Caco-2 (cell line): ENCODE measurements around the gene S100P. TPM values are rescaled to one million over a fixed set of nuclear protein-coding genes. Genes with fewer than 3 reads are reported as not detected.
A peak's percentile ranks its signal among the peaks of the same experiment; 100 is the strongest.

ENCODE experiments used
- BruUV-seq: library from RNA; stranded (reverse); fragments of 400-500 nt; replicated peaks from 2 replicates; lab custom pipeline; 2021; lab: Mats Ljungman, UMichigan
- CTCF ChIA-PET: fragments of 300-600 bp; sonication (Branson Sonifier 250); formaldehyde crosslinking; loops from one replicate; lab custom pipeline; 2022; ENCODE audit warnings: antibody characterized with exemption; lab: Charles Lee
- POLR2A ChIA-PET: fragments of 300-600 bp; sonication (Branson Sonifier 250); formaldehyde crosslinking; loops from one replicate; lab custom pipeline; 2022; ENCODE audit warnings: antibody characterized with exemption; lab: Charles Lee
- DNase-seq, 2 experiments: peaks; one replicate each; pipeline versions ENCODE4 v3.0.0 to v3.0.0-alpha.2; 2020 to 2022
- H3K27me3 ChIP-seq: replicated peaks from 2 replicates; pipeline ENCODE4 v1.6.0; 2011; ENCODE audit warnings: low read length; ENCODE audit not compliant: control insufficient read depth, insufficient read depth
- H3K36me3 ChIP-seq: 2 replicates; pipeline ENCODE4 v1.5.1; 2011; ENCODE audit warnings: low read length; ENCODE audit not compliant: control insufficient read depth, insufficient read depth
- H3K4me1 ChIP-seq: fragments of 250-450 bp; sonication (Bioruptor Pico); 2 replicates; pipeline ENCODE4 v1.5.1; 2020; ENCODE audit warnings: mild to moderate bottlenecking
- H3K4me3 ChIP-seq: 2 replicates; pipeline ENCODE4 v1.5.1; 2011; ENCODE audit warnings: low read depth, mild to moderate bottlenecking, control low read depth, low read length
- H3K9me3 ChIP-seq: fragments of 250-450 bp; sonication (Bioruptor Pico); 2 replicates; pipeline ENCODE4 v1.5.1; 2020; ENCODE audit warnings: mild to moderate bottlenecking, moderate library complexity
- H3K27ac Mint-ChIP-seq: one replicate; pipeline ENCODE4 v1.8.0; 2022; ENCODE audit warnings: mixed read lengths; ENCODE audit not compliant: unreplicated experiment
- H3K27me3 Mint-ChIP-seq: one replicate; pipeline ENCODE4 v1.8.0; 2022; ENCODE audit warnings: mixed read lengths; ENCODE audit not compliant: insufficient read depth, unreplicated experiment
- H3K36me3 Mint-ChIP-seq: one replicate; pipeline ENCODE4 v1.8.0; 2022; ENCODE audit warnings: mild to moderate bottlenecking, mixed read lengths; ENCODE audit not compliant: insufficient read depth, unreplicated experiment
- H3K4me1 Mint-ChIP-seq: one replicate; pipeline ENCODE4 v1.8.0; 2022; ENCODE audit warnings: low read depth, mixed read lengths; ENCODE audit not compliant: unreplicated experiment
- H3K4me3 Mint-ChIP-seq: one replicate; pipeline ENCODE4 v1.8.0; 2022; ENCODE audit warnings: mild to moderate bottlenecking, moderate library complexity, mixed read lengths; ENCODE audit not compliant: unreplicated experiment
- H3K9me3 Mint-ChIP-seq: one replicate; pipeline ENCODE4 v1.8.0; 2022; ENCODE audit warnings: mixed read lengths; ENCODE audit not compliant: unreplicated experiment
- CTCF ChIP-seq, 2 experiments: fragments of 200-600 bp in 1 of 2; IDR thresholded peaks; 1 replicate in 1 of 2; 2 replicates in 1 of 2; pipeline versions ENCODE4 v1.5.1 to v1.8.0; 2011 to 2022; ENCODE audit warnings: antibody characterized with exemption in 1 of 2, control low read depth in 1 of 2, inconsistent platforms in 1 of 2, low read depth in 1 of 2, low read length in 1 of 2, mild to moderate bottlenecking in 1 of 2, moderate library complexity in 1 of 2; ENCODE audit not compliant: insufficient read depth in 1 of 2, severe bottlenecking in 1 of 2, unreplicated experiment in 1 of 2
- intact Hi-C: fragments of 100-400 bp; cut with micrococcal nuclease; formaldehyde crosslinking; loops from one replicate; pipeline ENCODE4 v1.10.0; 2022; ENCODE audit not compliant: unreplicated experiment
- total RNA-seq: library from RNA; stranded (reverse); gene quantifications from 2 replicates; pipeline ENCODE4 v1.2.3, GENCODE V29; 2022

Gene S100P
- total RNA-seq, 1 experiment from 2014 or later: 96.9 TPM

- ChIA-PET POLR2A (interaction anchor here (0.6 kb wide), 1 partner anchor 332 kb away, joined by 4 read pairs; no protein-coding TSS in a partner anchor), CTCF (no interaction called here)
- peak overlapping the region; percentile 96 for H3K4me3 Mint-ChIP-seq
Measured at GRCh38 chr4:6715704-6716017, 22.0 kb downstream of the S100P start.

GRCh38 chr4:6716018-6716911 is 22.6 kb downstream of the S100P start, which contains the start of gene BLOC1S4:
BLOC1S4 (plus strand) TSS chr4:6716174; CDS start chr4:6716210, 36 bp downstream.
- no TSS peak for BruUV-seq

More at GRCh38 chr4:6715704-6716017, 22.0 kb downstream of the S100P start:
- no peaks in the 10 kb centered on the region for H3K27me3 Mint-ChIP-seq
- Histone ChIP-seq H3K4me3 (peak overlapping the region; percentile 83), H3K4me1 (peaks cover 3% of the 10 kb centered on the region; the same call in 1 of the 2 replicates), H3K27me3 (no peaks in the 10 kb centered on the region), H3K36me3 (no peaks in the 10 kb centered on the region), H3K9me3 (no peaks in the 10 kb centered on the region)
- TF ChIP-seq CTCF (IDR thresholded peaks at IDR 0.05; ENCODE audit: insufficient read depth in 1 of 2, low read depth in 1 of 2, low read length in 1 of 2, severe bottlenecking in 1 of 2, unreplicated experiment in 1 of 2): no peak
- H3K27ac Mint-ChIP-seq: peak overlapping the region; percentile 91
- H3K36me3 Mint-ChIP-seq: peaks cover 17% of the 10 kb centered on the region
- intact Hi-C loops: loop anchor here (1.0 to 2.0 kb wide), 2 partner anchors 41 to 75 kb away; partner anchors contain the start of gene MRFAP1
- no peaks in the 10 kb centered on the region for H3K9me3 Mint-ChIP-seq
- no TSS peak for BruUV-seq
- DNase-seq: no peak
- peaks cover 4% of the 10 kb centered on the region for H3K4me1 Mint-ChIP-seq

More at GRCh38 chr4:6716018-6716911, 22.6 kb downstream of the S100P start, which contains the start of gene BLOC1S4:
- ChIA-PET CTCF (interaction anchor here (0.7 to 4.8 kb wide), 4 partner anchors 41 to 157 kb away, joined by 3 to 50 read pairs (median 3); partner anchors contain the start of gene MRFAP1), POLR2A (interaction anchor here (0.6 kb wide), 1 partner anchor 331 kb away, joined by 4 read pairs; no protein-coding TSS in a partner anchor)
- intact Hi-C loops: loop anchor here (1.0 to 2.0 kb wide), 2 partner anchors 42 to 75 kb away; partner anchors contain the start of gene MRFAP1
- H3K4me1 Mint-ChIP-seq: no peaks in the 10 kb centered on the region
- H3K27me3 ChIP-seq: no peaks in the 10 kb centered on the region
- peaks cover 17% of the 10 kb centered on the region for H3K36me3 Mint-ChIP-seq
- peak within 1 kb of the TSS; percentile 91 for H3K27ac Mint-ChIP-seq
- H3K9me3 Mint-ChIP-seq: no peaks in the 10 kb centered on the region
- peak within 1 kb of the TSS; percentile 96 for H3K4me3 Mint-ChIP-seq
- peak; percentile 85 to 88 for DNase-seq
- H3K4me3 ChIP-seq: peak within 1 kb of the TSS; percentile 83
- no peaks in the 10 kb centered on the region for H3K36me3 ChIP-seq
- no peak for TF ChIP-seq CTCF (IDR thresholded peaks at IDR 0.05; ENCODE audit: insufficient read depth in 1 of 2, low read depth in 1 of 2, low read length in 1 of 2, severe bottlenecking in 1 of 2, unreplicated experiment in 1 of 2)
- no peaks in the 10 kb centered on the region for H3K9me3 ChIP-seq
- peaks cover 3% of the 10 kb centered on the region; the same call in 1 of the 2 replicates for H3K4me1 ChIP-seq
- no peaks in the 10 kb centered on the region for H3K27me3 Mint-ChIP-seq
